Panc1 (cell line): ENCODE data around the gene CHL1. TPM values are rescaled to one million over a fixed set of nuclear protein-coding genes. Genes with fewer than 3 reads are reported as not detected.

Experiments used
- ATAC-seq: fragments of 200-7000 bp; cut with Tn5 transposase; 2 replicates; pipeline ENCODE4 v1.9.1; 2020; ENCODE audit warnings: mild to moderate bottlenecking, moderate library complexity
- BruUV-seq: library from RNA; stranded (reverse); fragments of 400-500 nt; replicated peaks from 2 replicates; lab custom pipeline; 2021; lab: Mats Ljungman, UMichigan
- CTCF ChIA-PET: fragments of 300-600 bp; sonication (Branson Sonifier 250); formaldehyde crosslinking; loops from one replicate; lab custom pipeline; 2022; ENCODE audit warnings: antibody characterized with exemption; lab: Charles Lee
- POLR2A ChIA-PET: fragments of 300-600 bp; sonication (Branson Sonifier 250); formaldehyde crosslinking; loops from one replicate; lab custom pipeline; 2022; ENCODE audit warnings: antibody characterized with exemption; lab: Charles Lee
- DNase-seq: peaks from one replicate; pipeline ENCODE4 v3.0.0-alpha.2; 2010; ENCODE audit warnings: low read depth, low spot score
- H3K27ac ChIP-seq: 2 replicates; pipeline ENCODE4 v1.5.1; 2011; ENCODE audit warnings: mild to moderate bottlenecking, low read length, inconsistent platforms
- H3K27me3 ChIP-seq: fragments of 200-500 bp; sonication (Bioruptor generic); 2 replicates; pipeline ENCODE4 v1.6.0; 2014; ENCODE audit warnings: low read length, inconsistent platforms; ENCODE audit not compliant: control insufficient read depth, insufficient read depth
- H3K36me3 ChIP-seq: fragments of 200-500 bp; sonication (Bioruptor generic); 2 replicates; pipeline ENCODE4 v1.5.1; 2014; ENCODE audit warnings: inconsistent platforms, mild to moderate bottlenecking, low read length, moderate library complexity; ENCODE audit not compliant: control insufficient read depth, insufficient read depth
- H3K4me1 ChIP-seq: 2 replicates; pipeline ENCODE4 v1.5.1; 2011; ENCODE audit warnings: inconsistent platforms, mild to moderate bottlenecking, low read length, moderate library complexity; ENCODE audit not compliant: control insufficient read depth, insufficient read depth
- H3K4me3 ChIP-seq, 2 experiments: 2 replicates each; pipeline ENCODE4 v1.5.1; 2011 to 2012; ENCODE audit warnings: low read depth in 2 of 2, low read length in 2 of 2, mild to moderate bottlenecking in 2 of 2, inconsistent platforms in 1 of 2, moderate library complexity in 1 of 2
- H3K9me3 ChIP-seq: fragments of 200-500 bp; sonication (Bioruptor generic); 2 replicates; pipeline ENCODE4 v1.5.1; 2014; ENCODE audit warnings: low read depth, mild to moderate bottlenecking, inconsistent platforms, low read length, moderate library complexity; ENCODE audit not compliant: control insufficient read depth, insufficient read depth
- POLR2AphosphoS5 ChIP-seq: IDR thresholded peaks from 2 replicates; pipeline ENCODE4 v1.6.1; 2012; ENCODE audit warnings: mild to moderate bottlenecking, low read depth, low read length, moderate library complexity
- REST ChIP-seq, 2 experiments: IDR thresholded peaks; 2 replicates each; pipeline ENCODE4 v1.6.1; 2011 to 2012; ENCODE audit warnings: low read depth in 2 of 2, control low read depth in 1 of 2, low read length in 1 of 2, mild to moderate bottlenecking in 1 of 2, moderate library complexity in 1 of 2; ENCODE audit not compliant: insufficient read depth in 1 of 2
- SIN3A ChIP-seq: IDR thresholded peaks from 2 replicates; pipeline ENCODE4 v1.6.1; 2012; ENCODE audit warnings: low read depth, mild to moderate bottlenecking, low read length, moderate library complexity, borderline replicate concordance; ENCODE audit not compliant: insufficient read depth
- TCF7L2 ChIP-seq: IDR thresholded peaks from 2 replicates; pipeline ENCODE4 v1.6.1; 2011; ENCODE audit warnings: mild to moderate bottlenecking, low read depth, low read length, inconsistent platforms
- in situ Hi-C: cut with HindIII; loops from 2 replicates; pipeline ENCODE4 v1.10.0; 2016; ENCODE audit warnings: low sequenced_read_pairs, low pct_unique_long_range_greater_than_20kb
- intact Hi-C: fragments of 100-400 bp; cut with micrococcal nuclease; formaldehyde crosslinking; loops from one replicate; pipeline ENCODE4 v1.10.0; 2022; ENCODE audit not compliant: unreplicated experiment
- total RNA-seq: library from RNA; stranded (reverse); gene quantifications from one replicate; pipeline ENCODE4 v1.2.1, GENCODE V29; 2021; ENCODE audit not compliant: unreplicated experiment
- TF ChIP-seq, protein P1 (sequence below): fragments of 450-650 bp; IDR thresholded peaks from 2 replicates; pipeline ENCODE4 v1.5.1; 2017; ENCODE audit warnings: mild to moderate bottlenecking

The CHL1 gene
- total RNA-seq, 1 experiment from 2014 or later, result not detected

DNA sequence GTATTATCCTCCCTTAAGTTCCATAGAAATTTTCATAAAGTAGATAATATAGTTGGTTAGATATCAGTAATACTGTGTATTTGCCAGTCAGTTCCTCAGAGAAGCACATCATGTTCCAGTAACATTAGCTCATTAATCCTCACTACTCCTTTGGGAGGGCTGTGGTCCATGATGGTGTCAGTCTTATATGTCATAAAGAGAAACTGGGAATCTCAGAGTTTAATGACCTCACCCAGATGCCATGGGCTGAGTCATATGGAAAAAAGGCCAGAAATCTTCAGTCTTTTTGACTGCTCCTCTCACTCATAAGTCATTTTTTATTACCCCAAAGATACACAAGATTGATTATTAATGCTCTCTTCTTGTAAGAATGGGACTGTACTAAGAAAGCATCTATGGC, 188.6 kb downstream of the CHL1 start:
- BruUV-seq, result no TSS peak
- CTCF ChIA-PET, result no interaction called here

DNA sequence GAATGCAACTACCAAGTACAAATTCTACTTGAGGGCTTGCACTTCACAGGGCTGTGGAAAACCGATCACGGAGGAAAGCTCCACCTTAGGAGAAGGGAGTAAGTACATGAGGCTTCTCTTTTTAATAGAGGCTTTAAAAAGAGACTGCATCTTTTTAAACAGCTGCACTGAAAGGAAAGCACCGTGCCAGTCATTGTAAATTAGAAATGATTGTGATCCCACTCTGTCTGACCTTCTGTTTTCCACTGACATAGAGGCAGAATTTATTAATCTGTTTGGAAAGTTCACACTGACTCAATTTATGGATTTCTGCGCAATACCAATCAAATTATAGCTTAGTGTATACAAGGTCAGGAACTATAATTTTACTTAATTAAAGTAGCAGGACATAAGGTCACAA, 198.2 kb downstream of the CHL1 start:
- H3K4me3 ChIP-seq, result no peak overlapping the region
- H3K9me3 ChIP-seq, result no peaks in the 10 kb centered on the region
- no TSS peak for BruUV-seq
- no peak for DNase-seq
- ChIA-PET POLR2A (no interaction called here), CTCF (no interaction called here)
- ATAC-seq, result no peak
- TF ChIP-seq REST (IDR thresholded peaks at IDR 0.05; ENCODE audit: insufficient read depth in 1 of 2, low read depth in 2 of 2, low read length in 1 of 2), result no peak
- TF ChIP-seq, protein P1, sequence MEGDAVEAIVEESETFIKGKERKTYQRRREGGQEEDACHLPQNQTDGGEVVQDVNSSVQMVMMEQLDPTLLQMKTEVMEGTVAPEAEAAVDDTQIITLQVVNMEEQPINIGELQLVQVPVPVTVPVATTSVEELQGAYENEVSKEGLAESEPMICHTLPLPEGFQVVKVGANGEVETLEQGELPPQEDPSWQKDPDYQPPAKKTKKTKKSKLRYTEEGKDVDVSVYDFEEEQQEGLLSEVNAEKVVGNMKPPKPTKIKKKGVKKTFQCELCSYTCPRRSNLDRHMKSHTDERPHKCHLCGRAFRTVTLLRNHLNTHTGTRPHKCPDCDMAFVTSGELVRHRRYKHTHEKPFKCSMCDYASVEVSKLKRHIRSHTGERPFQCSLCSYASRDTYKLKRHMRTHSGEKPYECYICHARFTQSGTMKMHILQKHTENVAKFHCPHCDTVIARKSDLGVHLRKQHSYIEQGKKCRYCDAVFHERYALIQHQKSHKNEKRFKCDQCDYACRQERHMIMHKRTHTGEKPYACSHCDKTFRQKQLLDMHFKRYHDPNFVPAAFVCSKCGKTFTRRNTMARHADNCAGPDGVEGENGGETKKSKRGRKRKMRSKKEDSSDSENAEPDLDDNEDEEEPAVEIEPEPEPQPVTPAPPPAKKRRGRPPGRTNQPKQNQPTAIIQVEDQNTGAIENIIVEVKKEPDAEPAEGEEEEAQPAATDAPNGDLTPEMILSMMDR, result no peak
- no peak for TF ChIP-seq TCF7L2
- no peak for TF ChIP-seq SIN3A
- TF ChIP-seq POLR2AphosphoS5, result no peak
- no peaks in the 10 kb centered on the region for H3K4me1 ChIP-seq
- H3K27me3 ChIP-seq, result no peaks in the 10 kb centered on the region
- intact Hi-C loops, result no loop called here
- no peaks in the 10 kb centered on the region for H3K36me3 ChIP-seq
- H3K27ac ChIP-seq, result no peak overlapping the region
- in situ Hi-C loops, result no loop called here

More for the DNA sequence above, 188.6 kb downstream of the CHL1 start:
- in situ Hi-C loops (no loop called here), intact Hi-C loops (no loop called here)
- POLR2A ChIA-PET, result no interaction called here
- Histone ChIP-seq H3K36me3 (no peaks in the 10 kb centered on the region), H3K27ac (no peak overlapping the region), H3K9me3 (no peaks in the 10 kb centered on the region), H3K4me3 (no peak overlapping the region), H3K27me3 (no peaks in the 10 kb centered on the region), H3K4me1 (no peaks in the 10 kb centered on the region)
- ATAC-seq (no peak), DNase-seq (no peak)
- TF ChIP-seq, protein P1, result no peak
- TF ChIP-seq POLR2AphosphoS5 (no peak), REST (IDR thresholded peaks at IDR 0.05; ENCODE audit: insufficient read depth in 1 of 2, low read depth in 2 of 2, low read length in 1 of 2) (no peak), TCF7L2 (no peak), SIN3A (no peak)
